Adrenal gland (tissue), 12 donors: ENCODE data around the gene PRDM10. TPM values are rescaled to one million over a fixed set of nuclear protein-coding genes. Genes with fewer than 3 reads are reported as not detected.
"Not testable (repeated sequence)": the region's sequence is repeated elsewhere in the genome, so short reads cannot be mapped to it uniquely, and the experiment has no call there.

Source experiments
- DNase-seq, 7 donors: peaks; one replicate each; pipeline ENCODE4 v3.0.0-alpha.2; 2019 to 2020
- H3K27ac ChIP-seq, 5 donors: fragments of 200-600 bp; sonication (generic) in 4 of 5; 1 replicate in 3 of 5; 2 replicates in 2 of 5; pipeline versions ENCODE4 v1.5.1 to v1.8.0; 2016 to 2020; ENCODE audit warnings: mild to moderate bottlenecking in 1 of 5
- H3K27me3 ChIP-seq: fragments of 200-600 bp; 2 replicates; pipeline ENCODE4 v1.8.0; 2021
- H3K36me3 ChIP-seq, 2 donors: fragments of 200-600 bp; replicated peaks in 1 of 2; 1 replicate in 1 of 2; 2 replicates in 1 of 2; pipeline versions ENCODE4 v1.5.1 to v1.8.0; 2018 to 2022
- H3K4me1 ChIP-seq, 2 donors: fragments of 200-600 bp; replicated peaks in 1 of 2; 1 replicate in 1 of 2; 2 replicates in 1 of 2; pipeline versions ENCODE4 v1.5.1 to v1.8.0; 2018 to 2021
- H3K4me3 ChIP-seq, 4 donors: fragments of 200-600 bp; sonication (generic) in 3 of 4; one replicate each; pipeline ENCODE4 v1.5.1; 2016 to 2018
- H3K9me3 ChIP-seq, 3 donors: fragments of 200-600 bp; sonication (generic) in 1 of 3; replicated peaks in 1 of 3; 1 replicate in 2 of 3; 2 replicates in 1 of 3; pipeline versions ENCODE4 v1.5.1 to v1.8.0; 2016 to 2021
- POLR2A ChIP-seq, 2 donors: fragments of 450-650 bp; IDR thresholded peaks; one replicate each; pipeline ENCODE4 v1.6.1; 2017; ENCODE audit warnings: antibody characterized with exemption in 2 of 2, mild to moderate bottlenecking in 2 of 2, moderate library complexity in 1 of 2
- WGBS, 4 donors: extraction: QIAGEN DNeasy Blood & Tissue Kit in 2 of 4; methylation state at CpG; one replicate each; pipeline versions ENCODE4 v1.1.5 to v1.1.7; 2013 to 2017; 5-methylcytosine and 5-hydroxymethylcytosine counted together
- intact Hi-C, 2 donors: fragments of 100-400 bp; cut with DNase I; formaldehyde crosslinking; loops; one replicate each; pipeline versions ENCODE4 v1.14.1 to v1.15.0; 2022 to 2023
- polyA plus RNA-seq, 3 donors: library from polyadenylated mRNA; stranded (reverse); fragments of 200-250 nt in 2 of 3; fragments of 350-450 nt in 1 of 3; fragmentation: Illumina TruSeq in 1 of 3; extraction: RNeasy Lipid Tissue Mini Kit (QIAGEN cat#74804) in 1 of 3; gene quantifications; one replicate each; pipeline ENCODE4 v1.2.3, GENCODE V29; 2013 to 2014
- total RNA-seq, 9 donors: library from RNA; depleted of rRNA in 4 of 9; stranded (reverse); fragments of >200 nt in 4 of 9; fragments of 120-200 nt in 1 of 9; fragmentation: NEBNext Ultra II Directional in 1 of 9; extraction: Animal tissue kit (Norgen Biotek cat#: 25700) in 1 of 9; gene quantifications; one replicate each; pipeline versions ENCODE4 v1.1.0 to v1.2.4, GENCODE V29; 2013 to 2023
- TF ChIP-seq, protein P1 (sequence below), 6 experiments: fragments of 450-650 bp in 4 of 6; fragments of 200-600 bp in 2 of 6; sonication (generic) in 1 of 6; IDR thresholded peaks; 1 replicate in 5 of 6; 2 replicates in 1 of 6; pipeline versions ENCODE4 v1.5.1 to v1.8.0; 2016 to 2021; ENCODE audit warnings: antibody characterized with exemption in 6 of 6, mild to moderate bottlenecking in 2 of 6, moderate library complexity in 1 of 6
- donor health status: healthy with polysubstance abuse.
- donor health status: Bipolar disorder and iron deficiency.
- donor health status: DM: yes; HTN: yes; CAD: no.
- donor health status: DM: no; HTN: no; CAD: no.
- donor health status: DM: no; HTN: no; CAD: no.
- donor health status: DM: yes; HTN: yes; CAD: no.

The PRDM10 gene
- total and polyA plus RNA-seq, 12 donors = 2.3 to 10.1 (median 6.4) TPM

DNA sequence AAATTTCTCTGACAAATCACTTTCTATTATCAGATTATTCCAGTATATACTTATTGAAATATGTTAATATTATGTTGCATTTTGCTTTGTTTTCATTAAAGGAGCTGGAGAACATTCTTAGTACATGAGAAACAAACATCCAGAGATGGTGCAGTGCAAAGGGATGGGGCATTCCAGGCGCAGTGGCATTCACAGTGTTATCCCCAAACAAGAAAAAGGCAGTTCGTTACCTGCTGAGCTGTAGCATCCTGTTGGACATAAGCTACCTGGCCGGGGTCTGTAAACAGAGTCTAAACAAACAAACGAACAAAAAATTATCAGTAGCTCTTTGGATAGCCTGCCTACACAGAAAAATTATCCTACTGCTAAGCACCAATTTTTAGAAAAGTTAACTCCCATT is 47.4 kb downstream of the PRDM10 start:
- TF ChIP-seq, protein P1, sequence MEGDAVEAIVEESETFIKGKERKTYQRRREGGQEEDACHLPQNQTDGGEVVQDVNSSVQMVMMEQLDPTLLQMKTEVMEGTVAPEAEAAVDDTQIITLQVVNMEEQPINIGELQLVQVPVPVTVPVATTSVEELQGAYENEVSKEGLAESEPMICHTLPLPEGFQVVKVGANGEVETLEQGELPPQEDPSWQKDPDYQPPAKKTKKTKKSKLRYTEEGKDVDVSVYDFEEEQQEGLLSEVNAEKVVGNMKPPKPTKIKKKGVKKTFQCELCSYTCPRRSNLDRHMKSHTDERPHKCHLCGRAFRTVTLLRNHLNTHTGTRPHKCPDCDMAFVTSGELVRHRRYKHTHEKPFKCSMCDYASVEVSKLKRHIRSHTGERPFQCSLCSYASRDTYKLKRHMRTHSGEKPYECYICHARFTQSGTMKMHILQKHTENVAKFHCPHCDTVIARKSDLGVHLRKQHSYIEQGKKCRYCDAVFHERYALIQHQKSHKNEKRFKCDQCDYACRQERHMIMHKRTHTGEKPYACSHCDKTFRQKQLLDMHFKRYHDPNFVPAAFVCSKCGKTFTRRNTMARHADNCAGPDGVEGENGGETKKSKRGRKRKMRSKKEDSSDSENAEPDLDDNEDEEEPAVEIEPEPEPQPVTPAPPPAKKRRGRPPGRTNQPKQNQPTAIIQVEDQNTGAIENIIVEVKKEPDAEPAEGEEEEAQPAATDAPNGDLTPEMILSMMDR (IDR thresholded peaks at IDR 0.05) = no peak
- TF ChIP-seq POLR2A (IDR thresholded peaks at IDR 0.05) = no peak
- DNase-seq = no peak
- H3K9me3 ChIP-seq = no peaks in the 10 kb centered on the region

DNA sequence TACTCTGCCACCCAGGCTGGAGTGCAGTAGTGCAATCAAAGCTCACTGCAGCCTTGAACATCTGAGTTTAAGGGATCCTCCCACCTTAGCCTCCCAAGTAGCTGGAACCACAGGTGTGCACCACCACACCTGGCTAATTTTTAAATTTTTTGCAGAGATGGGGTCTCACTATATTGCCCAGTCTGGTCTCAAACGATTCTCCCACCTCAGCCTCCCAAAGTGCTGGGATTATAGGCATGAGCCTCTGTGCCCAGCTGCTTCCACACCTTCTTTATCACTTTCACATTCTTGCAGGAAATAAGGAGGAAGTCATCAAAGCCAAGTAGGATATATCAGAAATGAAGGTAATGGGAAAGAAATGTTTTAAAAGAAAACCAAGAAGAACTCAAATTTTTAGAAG is 47.9 kb downstream of the PRDM10 start:
- H3K36me3 ChIP-seq, H3K27me3 ChIP-seq, intact Hi-C loops, H3K9me3 ChIP-seq, H3K27ac ChIP-seq, DNase-seq, H3K4me3 ChIP-seq: not testable (repeated sequence)
- peaks cover 5 to 11% of the 10 kb centered on the region in 2 donors for H3K4me1 ChIP-seq
- WGBS, 4 donors = 86 to 94% (median 91%) methylated on average over 1 of the region's 1 CpG

More for the DNA sequence above, 47.4 kb downstream of the PRDM10 start:
- H3K27ac ChIP-seq = no peak overlapping the region
- H3K4me3 ChIP-seq = no peak overlapping the region
- peaks cover 6 to 16% of the 10 kb centered on the region in 2 donors for H3K4me1 ChIP-seq
- no peaks in the 10 kb centered on the region for H3K36me3 ChIP-seq
- no peaks in the 10 kb centered on the region for H3K27me3 ChIP-seq
- WGBS, 4 donors = 91 to 99% (median 92%) methylated on average over 4 of the region's 4 CpGs
- intact Hi-C loops = no loop called here

DNA sequence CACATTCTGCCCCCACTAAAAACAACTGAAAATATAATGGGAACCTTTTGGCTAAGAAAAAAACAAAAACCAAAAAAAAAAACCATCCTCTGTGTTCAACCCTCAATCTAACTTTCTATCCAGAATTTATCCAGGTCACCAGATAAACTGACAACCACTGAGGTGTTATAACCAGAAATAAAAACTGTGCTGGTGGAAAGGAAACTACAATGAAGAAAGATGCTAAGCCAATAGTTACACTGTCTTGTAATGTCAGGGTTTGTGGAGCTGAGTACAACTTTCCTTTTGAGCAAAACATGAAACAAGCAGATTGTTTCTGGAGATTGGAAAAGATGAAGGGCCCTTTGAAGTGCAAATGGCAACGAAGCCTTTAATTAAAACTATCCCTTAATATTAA is 50.8 kb downstream of the PRDM10 start:
- WGBS, 4 donors = 78 to 97% (median 81%) methylated on average over 1 of the region's 1 CpG
- Histone ChIP-seq H3K4me3 (no peak overlapping the region), H3K27ac (no peak overlapping the region), H3K4me1 (peaks cover 0 to 7% of the 10 kb centered on the region in 2 donors), H3K27me3 (no peaks in the 10 kb centered on the region), H3K36me3 (no peaks in the 10 kb centered on the region), H3K9me3 (no peaks in the 10 kb centered on the region)
- no peak for TF ChIP-seq POLR2A (IDR thresholded peaks at IDR 0.05)
- TF ChIP-seq, protein P1 (IDR thresholded peaks at IDR 0.05) = no peak
- intact Hi-C loops = no loop called here
- no peak for DNase-seq

DNA sequence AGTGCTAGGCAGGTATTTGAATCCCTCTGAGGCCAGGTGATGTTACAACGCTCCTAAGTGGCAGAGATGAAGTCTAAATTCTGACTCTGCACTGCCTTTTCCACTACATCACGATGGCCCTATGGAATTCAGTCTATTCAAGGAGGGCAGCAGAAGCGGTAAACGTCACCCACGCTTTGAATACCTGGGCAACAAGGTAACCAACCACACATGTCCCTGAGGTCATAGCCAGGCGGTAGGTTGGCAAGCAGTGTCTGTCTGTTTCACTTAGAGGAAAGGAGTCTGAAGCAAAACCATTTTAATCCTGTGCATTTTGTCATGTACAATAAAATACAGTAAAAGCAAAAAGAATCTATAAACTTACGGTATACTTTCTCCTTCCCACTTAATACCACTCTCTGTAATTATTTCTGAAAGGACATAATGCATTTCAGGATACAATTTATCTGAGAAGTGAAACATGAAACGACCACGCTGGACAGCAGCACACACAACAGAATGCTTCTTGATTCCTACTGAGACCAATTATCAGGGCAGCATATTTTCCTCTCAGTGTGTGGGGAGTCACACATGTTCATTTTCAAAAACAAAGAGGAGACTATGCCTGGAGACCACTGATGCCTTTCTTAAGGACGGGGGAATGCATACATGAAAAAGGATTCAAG is 51.3 kb downstream of the PRDM10 start:
- H3K27ac ChIP-seq = peak overlapping the region in 3 of 5 donors; percentile 34 to 65 (median 53)
- WGBS, 4 donors = 78 to 83% (median 80%) methylated on average over 10 of the region's 10 CpGs
- TF ChIP-seq, protein P1 (IDR thresholded peaks at IDR 0.05) = no peak
- TF ChIP-seq POLR2A (IDR thresholded peaks at IDR 0.05) = no peak

More for the DNA sequence above, 51.3 kb downstream of the PRDM10 start:
- no peaks in the 10 kb centered on the region for H3K9me3 ChIP-seq
- H3K36me3 ChIP-seq = no peaks in the 10 kb centered on the region
- no peaks in the 10 kb centered on the region for H3K27me3 ChIP-seq
- peaks cover 0 to 7% of the 10 kb centered on the region in 2 donors for H3K4me1 ChIP-seq
- no peak for DNase-seq
- no peak overlapping the region for H3K4me3 ChIP-seq
- intact Hi-C loops = no loop called here
